ENCODE data around the gene LDLRAD3. TPM values are rescaled to one million over a fixed set of nuclear protein-coding genes. Genes with fewer than 3 reads are reported as not detected.

LDLRAD3 gene
- total RNA-seq, 3 donors from 2014 or later (not counting 1 experiment from before 2014, with no cell fraction given) = 1.0 to 1.5 (median 1.2) TPM

DNA sequence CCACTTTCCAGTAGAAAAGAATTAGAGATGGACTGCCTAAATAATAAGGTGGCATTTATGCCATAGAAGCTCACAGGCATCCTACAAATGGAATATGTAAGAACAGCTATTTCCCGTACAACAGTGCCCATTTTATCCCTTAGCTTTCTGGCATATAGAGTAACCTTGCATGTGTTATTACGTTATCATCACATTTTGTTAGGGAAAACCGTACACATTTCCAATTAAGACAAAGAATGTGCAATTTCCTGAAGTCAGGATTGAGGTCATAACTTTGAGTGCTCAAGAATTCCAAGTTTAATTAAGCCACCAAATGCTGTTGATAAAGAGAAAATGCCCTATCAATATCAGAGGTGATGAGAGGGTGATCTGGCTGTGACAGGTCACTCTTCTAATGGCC lies 58.9 kb downstream of the LDLRAD3 start:
- H3K27ac Mint-ChIP-seq = no peak overlapping the region
- Histone ChIP-seq H3K4me3 (ENCODE audit: low read length) (no peak overlapping the region), H3K27ac (ENCODE audit: low read length) (no peak overlapping the region), H3K4me1 (ENCODE audit: control insufficient read depth, insufficient read depth, low read length) (no peaks in the 10 kb centered on the region), H3K36me3 (ENCODE audit: control insufficient read depth, insufficient read depth, low read length) (no peaks in the 10 kb centered on the region), H3K9me3 (ENCODE audit: control insufficient read depth, insufficient read depth, low read length) (peaks cover 7% of the 10 kb centered on the region), H3K27me3 (ENCODE audit: control insufficient read depth, insufficient read depth, low read length) (no peaks in the 10 kb centered on the region)
- intact Hi-C loops (cut with micrococcal nuclease) = no loop called here
- 97% methylated on average over 3 of the region's 3 CpGs for WGBS (ENCODE audit: insufficient coverage)
- H3K27me3 Mint-ChIP-seq (ENCODE audit: low read depth in 2 of 2) = no peaks in the 10 kb centered on the region
- DNase-seq = no peak
- no peak for ATAC-seq
- no peak overlapping the region for H3K4me3 Mint-ChIP-seq
- no peaks in the 10 kb centered on the region for H3K36me3 Mint-ChIP-seq
- no peaks in the 10 kb centered on the region for H3K9me3 Mint-ChIP-seq
- TF ChIP-seq, protein P1, sequence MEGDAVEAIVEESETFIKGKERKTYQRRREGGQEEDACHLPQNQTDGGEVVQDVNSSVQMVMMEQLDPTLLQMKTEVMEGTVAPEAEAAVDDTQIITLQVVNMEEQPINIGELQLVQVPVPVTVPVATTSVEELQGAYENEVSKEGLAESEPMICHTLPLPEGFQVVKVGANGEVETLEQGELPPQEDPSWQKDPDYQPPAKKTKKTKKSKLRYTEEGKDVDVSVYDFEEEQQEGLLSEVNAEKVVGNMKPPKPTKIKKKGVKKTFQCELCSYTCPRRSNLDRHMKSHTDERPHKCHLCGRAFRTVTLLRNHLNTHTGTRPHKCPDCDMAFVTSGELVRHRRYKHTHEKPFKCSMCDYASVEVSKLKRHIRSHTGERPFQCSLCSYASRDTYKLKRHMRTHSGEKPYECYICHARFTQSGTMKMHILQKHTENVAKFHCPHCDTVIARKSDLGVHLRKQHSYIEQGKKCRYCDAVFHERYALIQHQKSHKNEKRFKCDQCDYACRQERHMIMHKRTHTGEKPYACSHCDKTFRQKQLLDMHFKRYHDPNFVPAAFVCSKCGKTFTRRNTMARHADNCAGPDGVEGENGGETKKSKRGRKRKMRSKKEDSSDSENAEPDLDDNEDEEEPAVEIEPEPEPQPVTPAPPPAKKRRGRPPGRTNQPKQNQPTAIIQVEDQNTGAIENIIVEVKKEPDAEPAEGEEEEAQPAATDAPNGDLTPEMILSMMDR (IDR thresholded peaks at IDR 0.05) = no peak
- no peaks in the 10 kb centered on the region for H3K4me1 Mint-ChIP-seq

DNA sequence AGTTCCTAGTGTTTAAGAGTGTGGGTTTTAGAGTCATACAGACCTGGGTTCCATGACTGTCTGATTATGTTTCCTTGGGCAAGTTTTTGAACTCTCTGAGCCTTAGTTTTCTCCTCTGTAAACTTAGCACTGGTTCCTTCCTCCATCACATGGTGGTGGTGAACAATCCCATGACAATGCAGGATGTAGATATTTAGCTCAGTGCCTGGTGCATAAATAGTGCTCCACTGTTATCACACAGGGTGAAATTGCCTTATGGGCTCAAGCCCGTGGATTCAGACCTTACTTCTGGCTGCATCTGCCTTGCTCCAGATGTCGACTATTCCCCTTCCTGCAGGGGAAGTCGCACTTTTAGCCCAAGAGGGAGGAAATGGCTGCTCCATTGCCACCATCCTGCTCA lies 62.7 kb downstream of the LDLRAD3 start:
- TF ChIP-seq, protein P1 (IDR thresholded peaks at IDR 0.05) = no peak
- peaks cover 0 to 8% of the 10 kb centered on the region in 2 donors for H3K27me3 Mint-ChIP-seq (ENCODE audit: low read depth in 2 of 2)
- H3K4me1 ChIP-seq (ENCODE audit: control insufficient read depth, insufficient read depth, low read length) = no peaks in the 10 kb centered on the region
- no peak for DNase-seq
- 79% methylated on average over 3 of the region's 3 CpGs for WGBS (ENCODE audit: insufficient coverage)
- no peaks in the 10 kb centered on the region for H3K36me3 Mint-ChIP-seq
- no peak overlapping the region for H3K4me3 ChIP-seq (ENCODE audit: low read length)
- peaks cover 7% of the 10 kb centered on the region for H3K9me3 ChIP-seq (ENCODE audit: control insufficient read depth, insufficient read depth, low read length)
- no peak overlapping the region for H3K27ac Mint-ChIP-seq
- ATAC-seq = no peak
- H3K27ac ChIP-seq (ENCODE audit: low read length) = no peak overlapping the region
- intact Hi-C loops (cut with micrococcal nuclease) = no loop called here
- no peaks in the 10 kb centered on the region for H3K4me1 Mint-ChIP-seq
- no peak overlapping the region for H3K4me3 Mint-ChIP-seq
- no peaks in the 10 kb centered on the region for H3K27me3 ChIP-seq (ENCODE audit: control insufficient read depth, insufficient read depth, low read length)
- no peaks in the 10 kb centered on the region for H3K36me3 ChIP-seq (ENCODE audit: control insufficient read depth, insufficient read depth, low read length)
- no peaks in the 10 kb centered on the region for H3K9me3 Mint-ChIP-seq

DNA sequence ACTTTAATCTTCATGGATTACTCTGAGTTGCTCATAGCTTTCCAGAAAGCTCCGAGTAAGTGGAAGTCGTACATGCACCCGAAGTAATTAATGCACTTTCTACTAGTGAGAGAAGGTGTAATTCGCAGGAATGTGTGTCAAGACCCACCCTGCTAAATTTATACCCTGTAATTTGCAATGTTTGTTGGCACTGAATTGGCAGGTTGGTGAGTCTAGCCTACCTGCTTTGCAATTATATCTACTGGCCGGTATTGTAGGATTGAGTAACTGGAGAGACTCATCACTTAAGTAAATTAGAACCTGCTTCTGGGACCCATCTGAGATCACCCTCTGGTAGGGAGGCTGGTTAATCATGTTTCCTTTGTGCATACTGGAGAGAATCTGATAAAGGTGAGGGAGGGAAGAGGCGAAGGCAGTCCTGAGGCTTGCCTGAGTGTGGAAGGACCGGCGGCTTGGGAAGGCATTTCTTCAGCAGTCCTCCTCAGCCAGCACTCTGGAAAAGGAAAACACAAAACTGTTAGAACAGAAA lies 63.3 kb downstream of the LDLRAD3 start:
- Mint-ChIP-seq H3K9me3 (no peaks in the 10 kb centered on the region), H3K36me3 (no peaks in the 10 kb centered on the region), H3K27me3 (ENCODE audit: low read depth in 2 of 2) (peaks cover 0 to 8% of the 10 kb centered on the region in 2 donors), H3K27ac (no peak overlapping the region), H3K4me3 (no peak overlapping the region), H3K4me1 (no peaks in the 10 kb centered on the region)
- no peaks in the 10 kb centered on the region for H3K36me3 ChIP-seq (ENCODE audit: control insufficient read depth, insufficient read depth, low read length)
- WGBS (ENCODE audit: insufficient coverage) = 91% methylated on average over 8 of the region's 8 CpGs
- H3K4me3 ChIP-seq (ENCODE audit: low read length) = no peak overlapping the region
- ATAC-seq = no peak
- TF ChIP-seq, protein P1 (IDR thresholded peaks at IDR 0.05) = no peak
- H3K27me3 ChIP-seq (ENCODE audit: control insufficient read depth, insufficient read depth, low read length) = no peaks in the 10 kb centered on the region
- intact Hi-C loops (cut with micrococcal nuclease) = no loop called here
- H3K4me1 ChIP-seq (ENCODE audit: control insufficient read depth, insufficient read depth, low read length) = no peaks in the 10 kb centered on the region
- peaks cover 7% of the 10 kb centered on the region for H3K9me3 ChIP-seq (ENCODE audit: control insufficient read depth, insufficient read depth, low read length)
- no peak for DNase-seq
- no peak overlapping the region for H3K27ac ChIP-seq (ENCODE audit: low read length)

DNA sequence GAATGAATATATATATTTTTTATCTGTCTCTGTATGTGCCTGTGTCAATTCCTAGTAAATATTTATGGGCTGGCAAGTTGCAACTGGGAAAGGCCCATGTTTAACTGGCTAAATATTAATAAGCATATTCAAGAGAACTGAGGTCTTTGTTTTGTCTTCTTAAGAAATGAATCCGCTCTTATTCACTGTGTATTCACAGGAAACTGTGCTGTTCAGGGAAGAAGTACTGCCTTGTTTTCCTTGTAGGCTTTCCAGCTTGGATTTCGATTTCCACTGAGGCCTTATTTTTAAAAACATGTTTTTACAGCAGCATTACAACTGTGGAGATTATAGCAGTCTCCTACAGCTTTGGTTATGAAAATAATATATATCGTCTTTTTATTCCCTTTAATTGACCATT lies 64.7 kb downstream of the LDLRAD3 start:
- Histone ChIP-seq H3K4me1 (ENCODE audit: control insufficient read depth, insufficient read depth, low read length) (no peaks in the 10 kb centered on the region), H3K36me3 (ENCODE audit: control insufficient read depth, insufficient read depth, low read length) (no peaks in the 10 kb centered on the region), H3K27me3 (ENCODE audit: control insufficient read depth, insufficient read depth, low read length) (no peaks in the 10 kb centered on the region), H3K4me3 (ENCODE audit: low read length) (no peak overlapping the region), H3K9me3 (ENCODE audit: control insufficient read depth, insufficient read depth, low read length) (peaks cover 7% of the 10 kb centered on the region), H3K27ac (ENCODE audit: low read length) (no peak overlapping the region)
- Mint-ChIP-seq H3K27me3 (ENCODE audit: low read depth in 2 of 2) (peaks cover 0 to 11% of the 10 kb centered on the region in 2 donors), H3K4me1 (no peaks in the 10 kb centered on the region), H3K27ac (no peak overlapping the region), H3K36me3 (no peaks in the 10 kb centered on the region), H3K4me3 (no peak overlapping the region), H3K9me3 (no peaks in the 10 kb centered on the region)
- no peak for ATAC-seq
- intact Hi-C loops (cut with micrococcal nuclease) = no loop called here
- DNase-seq = no peak
- TF ChIP-seq, protein P1 (IDR thresholded peaks at IDR 0.05) = no peak
- WGBS (ENCODE audit: insufficient coverage) = 68% methylated on average over 3 of the region's 3 CpGs

Measured in natural killer cell (primary cell).